Hepatic stellate cell (primary cell): ENCODE results near the gene FKBP4.

ENCODE experiments used
- DNase-seq: peaks from one replicate; pipeline ENCODE4 v3.0.0; 2011; ENCODE audit warnings: low spot score

The FKBP4 gene

GRCh38 chr12:2783936-2784600 is 10.7 kb upstream of the FKBP4 start:
- DNase-seq, result peak; percentile 69

- no peak for DNase-seq
Measured at GRCh38 chr12:2785017-2785416, 9.8 kb upstream of the FKBP4 start.

- DNase-seq, result no peak
Measured at GRCh38 chr12:2791089-2791488, 3.7 kb upstream of the FKBP4 start.

DNA sequence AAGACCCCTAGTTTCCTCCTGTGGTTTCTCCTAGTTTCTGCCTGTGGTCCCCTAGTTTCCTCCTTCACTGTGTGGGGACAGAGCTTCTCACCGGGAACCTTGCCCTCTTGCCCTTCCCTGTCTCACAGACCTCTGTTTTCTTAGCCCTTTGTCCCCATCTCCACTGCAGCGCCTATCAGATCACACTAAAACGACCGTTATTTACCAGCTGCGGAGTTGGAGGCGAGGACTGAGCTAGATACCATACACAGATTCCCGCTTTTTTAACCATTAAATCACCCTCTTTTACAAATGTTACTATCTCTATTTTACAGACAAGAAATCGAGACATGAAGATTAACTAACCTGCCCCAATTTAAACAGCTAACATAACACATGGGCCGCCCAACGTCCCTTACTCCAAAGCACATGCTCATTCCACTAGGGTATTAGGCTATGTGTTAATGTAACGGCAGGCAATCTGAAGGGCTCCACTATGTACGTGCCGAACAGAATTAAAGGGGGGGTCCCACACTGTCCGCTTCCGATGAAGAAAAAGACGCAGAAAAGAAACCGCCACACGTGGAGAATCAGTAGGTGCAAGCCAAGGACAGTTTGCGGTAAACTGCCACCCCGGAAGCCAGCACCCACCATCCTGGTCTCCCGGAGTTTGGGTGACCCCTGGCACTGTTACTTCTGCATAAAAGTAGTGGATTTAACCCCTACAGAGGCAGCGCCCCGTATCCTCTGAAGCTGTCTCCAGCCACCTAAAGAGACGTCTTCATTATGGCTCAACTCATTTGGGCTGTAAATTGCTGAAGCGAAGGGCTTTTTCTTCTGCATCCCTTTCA is 1.9 kb upstream of the FKBP4 start:
- DNase-seq, result no peak

DNA sequence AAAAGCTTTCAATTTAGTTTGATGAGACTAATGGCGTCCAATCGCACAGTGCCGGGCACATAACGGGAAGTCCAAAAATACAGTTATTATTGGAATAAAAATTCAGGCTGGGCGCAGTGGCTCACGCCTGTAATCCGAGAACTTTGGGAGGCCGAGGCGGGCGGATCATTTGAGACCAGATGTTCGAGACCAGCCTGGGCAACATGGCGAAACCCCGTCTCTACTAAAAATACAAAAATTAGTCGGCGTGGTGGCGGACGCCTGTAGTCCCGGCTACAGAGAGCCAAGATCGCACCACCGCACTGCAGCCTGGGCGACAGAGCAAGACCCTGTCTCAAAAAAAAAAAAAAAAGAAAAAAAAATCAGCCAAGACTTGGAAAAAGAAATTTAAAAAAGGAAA is 1.2 kb upstream of the FKBP4 start:
- no peak for DNase-seq

DNA sequence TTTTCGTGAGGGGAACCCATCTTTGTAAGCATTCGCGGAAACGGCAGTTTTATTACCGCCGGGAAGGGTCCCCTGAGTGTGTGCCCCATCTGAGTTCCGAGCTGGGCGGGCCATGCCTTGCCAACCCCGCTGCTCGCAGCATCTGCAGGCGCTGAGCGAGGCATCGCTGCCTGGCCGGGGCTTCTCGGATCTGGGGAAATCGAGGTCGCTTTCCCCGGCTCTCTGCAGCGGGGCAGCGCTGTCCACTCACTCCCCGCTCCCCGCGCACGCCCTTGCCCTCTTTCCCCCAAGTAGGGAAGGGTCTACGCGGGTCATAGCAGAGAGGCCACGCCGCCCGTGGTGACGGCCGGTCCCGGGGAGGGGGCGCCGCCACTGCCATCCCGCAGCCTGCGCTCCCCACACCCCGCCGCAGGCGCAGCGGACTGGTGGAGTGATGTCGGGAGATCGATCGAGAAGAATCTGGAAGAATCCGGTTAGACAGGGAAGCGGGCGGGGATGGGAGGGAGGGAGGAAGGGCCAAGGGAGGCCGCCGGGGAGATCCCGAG is 507 bp upstream of the FKBP4 start:
- DNase-seq, result peak; percentile 75

DNA sequence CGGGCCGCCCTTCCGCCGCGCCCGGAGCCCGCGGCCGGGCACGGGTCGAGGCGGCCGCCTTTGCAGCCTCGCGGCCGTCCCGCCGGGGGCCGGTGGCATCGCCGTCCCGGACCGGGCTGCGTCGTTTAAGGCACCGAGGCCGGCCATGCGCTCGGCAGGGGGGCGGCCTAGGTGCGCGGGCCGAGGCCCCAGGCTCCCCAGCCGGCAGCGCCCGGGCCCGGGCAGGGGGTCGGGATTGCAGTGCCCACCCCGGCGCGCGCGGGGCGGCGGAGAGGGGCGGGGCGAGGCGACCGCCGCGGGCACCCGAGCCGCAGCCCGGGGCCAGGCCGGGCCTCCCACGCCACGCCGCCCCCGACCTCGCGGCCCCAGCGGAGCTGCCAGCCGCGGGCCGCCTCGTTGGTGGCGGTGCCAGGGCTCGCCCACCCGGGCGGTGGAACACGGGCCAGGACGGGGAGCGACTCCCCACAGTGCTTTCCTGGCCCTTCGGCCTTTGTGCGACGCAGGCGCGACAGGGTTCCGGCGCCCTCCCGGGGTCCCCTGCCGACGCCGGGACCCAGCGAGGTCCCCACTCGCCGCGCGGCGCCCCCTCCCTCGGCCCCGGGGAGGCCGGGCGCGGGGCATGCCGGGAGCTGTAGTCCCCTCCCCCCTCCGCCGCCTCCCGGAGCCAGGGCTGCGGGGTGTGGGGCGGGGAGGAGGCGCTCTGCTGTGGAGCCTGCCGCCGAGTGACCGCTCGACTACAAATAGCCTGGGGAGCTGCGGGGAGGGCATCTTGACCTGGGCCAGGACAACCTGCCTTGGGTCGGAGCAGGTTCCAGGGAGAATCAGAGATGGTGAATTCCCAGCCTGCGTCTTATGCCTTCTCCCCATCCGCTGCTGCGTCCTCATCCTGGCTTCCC is 769 bp downstream of the FKBP4 start:
- DNase-seq, result peak; percentile 88

- DNase-seq, result peak; percentile 22
Measured at GRCh38 chr12:2796187-2796666, 1.5 kb downstream of the FKBP4 start.

DNA sequence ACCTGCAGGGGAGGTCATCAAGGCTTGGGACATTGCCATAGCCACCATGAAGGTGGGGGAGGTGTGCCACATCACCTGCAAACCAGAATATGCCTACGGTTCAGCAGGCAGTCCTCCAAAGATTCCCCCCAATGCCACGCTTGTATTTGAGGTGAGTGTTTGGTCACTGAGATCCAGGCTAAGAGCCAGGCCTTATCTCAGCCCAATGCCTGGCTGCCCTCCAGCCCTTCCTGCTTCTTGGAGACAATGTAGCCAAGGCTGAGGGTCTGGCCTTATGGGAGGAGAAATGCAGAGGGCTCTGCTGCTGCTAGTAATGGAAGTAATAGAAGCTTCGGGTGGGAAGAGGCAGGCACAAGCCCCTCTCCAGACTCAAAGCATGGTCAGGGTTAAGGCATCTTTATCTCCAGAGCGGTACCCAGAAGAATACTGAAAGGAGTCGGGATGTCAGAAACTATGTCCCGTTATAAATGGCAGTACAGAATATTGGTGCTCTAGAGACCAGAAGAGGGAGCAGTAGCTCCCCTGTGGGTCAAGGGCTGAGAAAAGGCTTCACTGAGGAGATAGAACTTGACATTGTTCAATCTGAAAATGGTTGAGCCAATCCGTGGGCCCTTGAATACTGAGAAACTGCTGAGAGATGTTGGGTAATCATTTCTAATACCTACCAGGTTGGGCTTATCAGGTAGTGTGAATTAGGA is 3.1 kb downstream of the FKBP4 start:
- peak; percentile 29 for DNase-seq

DNA sequence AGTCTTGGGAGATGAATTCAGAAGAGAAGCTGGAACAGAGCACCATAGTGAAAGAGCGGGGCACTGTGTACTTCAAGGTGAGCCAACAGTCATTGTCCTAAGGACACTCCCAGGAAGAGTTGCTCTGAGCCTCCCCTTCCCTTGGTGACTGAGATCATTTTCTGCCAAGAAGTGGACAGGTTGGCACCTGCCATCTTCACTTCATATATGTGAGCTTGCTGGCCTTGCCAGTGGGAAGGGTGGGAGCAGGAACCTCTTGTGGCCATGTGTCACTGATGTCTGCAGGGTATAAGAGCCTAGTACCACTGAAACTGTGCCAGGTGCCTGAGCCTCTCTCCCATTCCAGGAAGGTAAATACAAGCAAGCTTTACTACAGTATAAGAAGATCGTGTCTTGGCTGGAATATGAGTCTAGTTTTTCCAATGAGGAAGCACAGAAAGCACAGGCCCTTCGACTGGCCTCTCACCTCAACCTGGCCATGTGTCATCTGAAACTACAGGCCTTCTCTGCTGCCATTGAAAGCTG is 5.3 kb downstream of the FKBP4 start:
- DNase-seq, result no peak

DNA sequence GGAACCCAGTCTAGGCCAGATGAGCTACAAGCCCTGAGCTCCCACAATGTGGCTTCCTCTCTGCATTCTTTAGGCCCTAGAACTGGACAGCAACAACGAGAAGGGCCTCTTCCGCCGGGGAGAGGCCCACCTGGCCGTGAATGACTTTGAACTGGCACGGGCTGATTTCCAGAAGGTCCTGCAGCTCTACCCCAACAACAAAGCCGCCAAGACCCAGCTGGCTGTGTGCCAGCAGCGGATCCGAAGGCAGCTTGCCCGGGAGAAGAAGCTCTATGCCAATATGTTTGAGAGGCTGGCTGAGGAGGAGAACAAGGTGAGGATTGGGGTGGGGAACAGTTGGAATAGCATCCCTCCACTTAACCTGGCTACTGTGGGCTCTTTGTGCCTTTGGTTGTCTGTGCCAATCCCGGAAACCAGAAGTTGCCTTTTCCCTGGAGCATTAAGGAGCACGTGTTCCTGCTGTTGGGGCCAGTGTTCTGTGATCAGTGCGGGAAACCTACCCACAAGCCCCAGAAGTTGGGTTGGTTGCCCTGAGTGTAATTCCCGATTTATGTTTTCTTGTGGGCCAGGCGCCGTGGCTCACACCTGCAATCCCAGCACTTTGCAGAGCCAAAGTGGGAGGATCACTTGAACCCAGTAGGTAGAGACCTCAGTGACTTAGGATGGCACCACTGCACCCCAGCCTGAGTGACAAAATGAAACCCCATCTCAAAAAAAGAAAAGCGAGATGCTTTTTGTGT is 6.4 kb downstream of the FKBP4 start:
- no peak for DNase-seq

DNA sequence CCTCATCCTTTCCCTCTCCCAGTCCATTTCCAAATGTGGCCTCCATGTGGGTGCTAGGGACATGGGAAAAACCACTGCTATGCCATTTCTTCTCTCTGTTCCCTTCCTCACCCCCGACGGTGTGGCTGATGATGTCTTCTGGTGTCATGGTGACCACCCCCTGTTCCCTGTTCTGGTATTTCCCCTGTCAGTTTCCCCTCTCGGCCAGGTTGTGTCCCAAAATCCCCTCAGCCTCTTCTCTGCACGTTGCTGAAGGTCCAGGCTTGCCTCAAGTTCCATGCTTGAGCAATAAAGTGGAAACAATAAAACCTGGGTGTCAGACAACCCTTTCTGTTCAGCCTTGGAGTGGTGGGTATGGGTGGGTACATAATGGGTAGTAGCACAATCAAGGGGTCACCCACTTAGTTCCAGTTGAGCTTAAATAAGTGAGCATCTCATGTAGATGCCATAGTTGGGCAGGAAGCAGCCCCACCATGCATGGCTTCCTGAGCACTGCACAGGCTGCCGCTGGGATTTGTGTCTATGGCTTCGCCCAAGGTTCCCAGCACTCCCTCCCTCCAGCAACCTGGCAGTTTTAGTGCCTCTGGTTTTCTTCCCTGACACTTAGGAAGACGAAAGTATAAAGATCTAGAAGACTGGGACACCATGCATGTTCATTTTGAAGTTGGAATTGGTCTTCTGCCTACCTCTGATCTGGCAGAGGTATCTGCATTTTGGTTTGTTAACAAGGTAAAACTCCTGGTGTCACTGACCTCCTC is 9.0 kb downstream of the FKBP4 start:
- DNase-seq, result no peak

DNA sequence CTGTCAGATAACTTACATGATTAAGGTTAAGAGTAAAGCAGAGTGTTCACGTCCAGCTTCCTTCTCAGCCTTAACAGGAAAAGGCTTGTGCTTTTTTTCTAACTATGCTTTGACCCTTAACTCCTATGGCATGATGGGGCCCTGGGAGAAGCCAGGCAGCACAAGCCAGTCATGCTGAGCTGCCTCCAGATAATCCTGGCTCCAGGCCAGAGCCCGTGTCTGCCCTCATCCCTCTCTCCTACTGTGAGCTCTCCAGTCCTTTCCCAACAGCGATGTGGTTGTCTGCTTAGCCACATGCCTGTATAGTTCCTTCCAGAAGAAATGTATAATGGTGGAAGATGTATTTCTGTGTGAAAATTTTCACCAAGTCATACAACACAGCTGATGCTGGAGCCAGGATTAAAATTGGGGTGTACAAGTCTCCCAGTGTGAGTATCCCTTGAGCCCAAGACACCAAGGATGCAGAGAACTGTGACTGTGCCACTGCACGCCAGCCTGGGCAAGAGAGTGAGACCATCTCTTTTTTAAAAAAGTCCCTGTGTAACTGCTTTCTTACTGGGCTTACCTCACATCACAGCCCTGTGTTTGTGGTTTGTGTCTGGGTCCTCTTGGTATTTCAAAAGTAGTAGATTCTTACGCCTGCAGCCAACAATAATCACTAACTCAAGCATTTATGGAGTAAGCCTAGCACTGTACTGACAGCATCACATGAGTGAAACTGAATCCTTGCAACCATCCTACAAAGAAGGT is 9.8 kb downstream of the FKBP4 start:
- peak; percentile 82 for DNase-seq

- DNase-seq, result peak; percentile 69
Measured at GRCh38 chr12:2805143-2805520, 10.4 kb downstream of the FKBP4 start.

- DNase-seq, result no peak
Measured at GRCh38 chr12:2806700-2807099, 11.9 kb downstream of the FKBP4 start.

DNA sequence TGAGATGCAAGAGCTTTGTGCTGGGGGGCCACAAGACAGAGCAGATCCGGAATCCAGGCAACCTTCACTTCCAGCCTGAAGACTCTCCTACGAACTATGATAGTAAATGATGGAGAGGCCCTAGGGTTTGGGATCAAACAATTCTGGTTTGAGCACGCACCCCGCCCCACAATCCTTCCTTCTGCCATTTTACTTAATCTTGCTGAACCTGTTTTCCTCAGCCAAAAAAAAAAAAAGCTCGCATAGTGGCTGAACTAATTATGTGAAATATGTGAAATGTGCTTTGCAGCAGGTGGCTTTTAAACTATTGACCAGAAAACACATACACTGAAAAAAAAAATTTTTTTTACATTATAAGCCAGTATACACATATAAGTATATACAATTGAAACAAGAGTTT is 17.0 kb downstream of the FKBP4 start:
- no peak for DNase-seq

DNA sequence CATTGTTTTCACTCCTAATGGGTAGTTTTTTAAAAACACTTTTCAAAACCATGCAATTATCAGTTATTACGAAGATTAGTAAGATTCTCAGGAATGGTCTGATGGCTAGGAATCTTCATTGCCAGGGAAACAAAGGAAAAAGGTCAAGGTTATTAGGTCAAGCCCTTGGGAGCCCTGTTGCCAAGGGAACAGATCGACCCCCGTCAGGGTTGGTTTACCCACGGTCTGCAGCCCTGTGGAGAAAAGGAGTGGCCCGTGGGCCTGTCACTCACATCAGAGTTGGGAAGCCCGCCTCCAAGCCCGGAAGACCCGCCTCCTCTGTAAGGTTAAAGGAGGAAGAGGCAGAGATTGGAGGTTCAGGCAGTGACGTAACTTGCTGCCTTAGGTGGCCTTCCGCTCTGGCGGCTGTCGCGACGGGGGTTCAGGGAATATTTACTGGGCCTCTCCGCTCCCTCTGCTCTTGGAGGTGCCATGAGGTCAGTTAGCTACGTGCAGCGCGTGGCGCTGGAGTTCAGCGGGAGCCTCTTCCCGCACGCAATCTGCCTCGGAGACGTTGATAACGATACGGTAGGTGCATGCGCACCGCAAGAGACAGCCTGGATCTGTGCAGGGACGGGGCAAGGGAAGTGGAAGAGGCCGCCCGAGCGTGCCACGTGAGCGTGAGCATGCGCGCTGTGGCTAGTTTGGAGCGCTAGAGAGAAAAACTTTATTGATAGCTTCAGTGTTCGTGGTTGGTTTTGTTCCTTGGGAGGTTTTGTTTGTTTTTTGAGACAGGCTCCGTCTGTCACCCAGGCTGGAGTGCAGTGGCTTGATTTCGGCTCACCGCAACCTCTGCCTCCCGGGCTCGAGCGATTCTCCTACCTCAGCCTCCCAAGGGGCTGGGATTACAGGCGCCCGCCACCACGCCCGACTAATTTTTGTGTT is 17.8 kb downstream of the FKBP4 start, which contains the start of gene ITFG2:
ITFG2 (plus strand) TSS at position 379 of the 924 bp plus-strand sequence; CDS start at position 472, 93 bp downstream.
- DNase-seq, result peak; percentile 96
